CD4-positive, alpha-beta T cell treated with Interleukin-4 for 4 hours (primary cell): ENCODE results near the gene SYT6.

Source experiments
- DNase-seq: peaks from one replicate; pipeline ENCODE4 v3.0.0-alpha.2; 2020

The SYT6 gene

DNA sequence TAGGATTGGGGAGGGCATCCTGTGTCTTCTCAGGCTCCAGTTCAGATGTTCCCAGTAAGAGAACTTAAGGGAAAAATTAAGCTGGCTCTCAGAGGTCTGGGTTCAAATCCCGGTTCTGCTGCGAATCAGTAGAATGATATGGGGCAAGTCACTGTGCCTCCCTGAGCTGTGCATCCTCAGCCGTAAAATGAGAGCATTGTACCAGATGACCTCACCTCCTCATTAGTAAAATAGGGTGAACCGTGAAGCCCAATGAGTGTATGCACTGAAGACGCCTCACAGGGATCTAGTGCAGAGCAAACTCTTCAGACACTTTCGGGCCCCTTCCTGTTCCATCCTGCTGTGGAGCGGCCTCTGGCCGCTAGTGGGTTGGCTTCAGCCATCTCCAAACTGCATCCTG is 36.0 kb downstream of the SYT6 start:
- no peak for DNase-seq

DNA sequence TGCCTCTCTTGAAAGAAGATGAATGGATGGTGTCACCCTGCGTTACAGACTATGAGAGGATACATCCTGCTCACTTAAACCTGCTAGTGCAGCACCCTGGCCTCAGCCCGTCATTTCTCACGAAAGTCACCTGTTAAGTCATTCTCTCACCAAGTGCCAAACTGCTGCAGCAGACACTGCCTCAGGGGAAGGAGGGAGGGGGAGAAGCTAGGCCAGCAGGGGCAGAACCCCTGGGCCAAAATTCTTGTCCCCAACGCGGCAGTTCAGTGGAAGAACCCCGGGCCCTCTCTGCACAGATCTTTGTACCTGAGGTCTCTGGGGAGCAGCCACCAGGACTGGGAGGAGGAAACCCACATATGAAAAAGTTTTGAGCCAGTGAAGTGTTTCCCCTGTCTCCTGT is 37.6 kb downstream of the SYT6 start:
- DNase-seq, result no peak

DNA sequence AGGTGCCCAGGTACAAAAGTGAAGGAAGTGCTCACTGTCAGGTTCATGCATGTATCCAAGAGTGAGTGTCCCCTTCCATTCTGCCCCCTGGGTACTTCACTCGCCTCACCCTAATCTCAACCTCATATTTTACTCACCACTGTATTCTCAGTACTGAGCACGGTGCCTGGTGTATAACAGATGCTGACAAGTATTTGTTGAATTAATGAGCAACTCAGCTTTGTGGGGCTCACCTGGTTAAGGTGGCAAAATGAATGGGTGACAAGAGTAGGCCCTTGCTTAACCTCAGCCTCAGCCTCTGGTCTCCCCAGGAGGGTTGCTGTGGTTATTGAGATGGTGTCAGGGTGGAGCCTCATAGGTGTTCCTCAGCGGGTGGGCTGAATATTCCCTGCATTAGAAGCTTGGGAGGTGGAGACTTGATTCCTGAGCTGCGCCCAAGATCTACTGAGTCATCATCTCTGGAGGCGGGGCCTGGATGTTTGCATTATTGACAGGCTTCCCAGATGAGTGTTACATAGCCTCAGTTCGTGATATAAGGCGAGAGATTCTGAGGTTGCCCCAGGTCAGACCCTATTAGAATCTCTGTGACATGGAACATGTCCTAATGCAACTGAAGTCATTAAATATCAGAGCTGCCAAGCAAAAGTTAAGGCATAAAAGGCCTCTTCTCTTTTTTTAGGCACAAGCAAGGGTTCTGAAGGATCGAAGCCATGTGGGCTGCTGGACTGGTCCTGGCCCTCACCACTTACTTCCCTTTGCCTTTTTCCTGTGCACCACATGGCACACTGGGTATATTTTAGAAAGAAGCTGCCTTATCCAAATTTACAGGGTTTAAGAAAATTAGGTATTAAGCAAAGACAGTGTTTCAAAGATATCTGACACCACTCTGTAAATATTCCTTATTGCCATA is 39.2 kb downstream of the SYT6 start:
- DNase-seq, result no peak

DNA sequence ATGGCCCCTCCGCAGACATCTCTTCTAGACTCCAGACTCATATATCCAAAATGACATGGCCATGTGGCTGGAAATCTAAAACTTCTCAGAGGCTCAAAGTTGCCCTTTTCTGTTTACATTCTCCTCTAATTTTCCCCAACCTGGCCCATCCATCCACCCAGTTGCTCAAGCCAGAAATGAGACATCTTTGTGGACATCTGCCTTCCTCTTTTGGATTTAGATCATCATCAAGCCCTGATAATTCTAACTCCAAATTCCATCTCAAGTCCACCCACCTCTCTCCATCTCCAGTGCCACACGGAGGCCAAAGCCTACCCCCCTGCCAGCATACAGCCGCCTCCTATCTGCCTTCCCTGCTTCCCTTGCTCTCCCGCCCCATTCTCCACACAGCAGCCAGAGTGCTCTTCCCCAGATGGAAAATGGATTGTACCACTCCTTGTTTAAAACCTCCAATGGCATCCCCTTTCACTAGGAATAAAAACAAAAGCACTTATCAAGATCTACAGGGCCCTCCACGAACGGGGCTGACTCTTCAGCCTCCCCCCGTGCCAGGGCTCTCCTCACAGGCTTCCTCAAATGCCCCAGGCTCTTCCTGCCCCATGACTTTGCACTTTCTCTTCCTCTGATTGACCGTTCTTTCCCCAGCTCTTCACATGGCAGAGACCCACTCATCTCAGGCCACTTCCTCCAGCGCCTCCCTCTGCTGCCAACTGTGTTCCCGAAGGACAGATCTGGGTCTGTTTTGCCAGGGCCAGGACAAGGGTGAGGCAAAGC is 40.1 kb downstream of the SYT6 start:
- DNase-seq, result no peak

DNA sequence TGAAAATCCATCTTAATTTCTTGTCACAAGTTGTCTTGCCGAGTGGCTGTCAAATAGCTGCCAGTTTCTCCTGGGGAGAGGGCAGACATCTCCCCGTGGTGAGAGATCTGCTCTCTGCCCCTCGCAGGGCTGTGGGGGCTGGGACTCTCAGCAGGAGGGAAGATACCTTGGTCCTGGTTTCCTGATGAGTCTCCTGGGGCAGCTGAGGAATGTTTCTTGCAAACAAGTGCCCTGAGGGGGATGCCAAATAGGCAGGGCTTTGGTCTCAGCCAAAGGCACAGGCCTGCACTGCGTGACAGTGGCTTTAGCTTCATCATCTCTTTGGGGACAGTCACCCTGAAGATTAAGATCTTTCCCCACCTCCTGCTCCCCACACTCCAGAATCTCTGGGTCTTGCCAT is 40.9 kb downstream of the SYT6 start:
- no peak for DNase-seq

DNA sequence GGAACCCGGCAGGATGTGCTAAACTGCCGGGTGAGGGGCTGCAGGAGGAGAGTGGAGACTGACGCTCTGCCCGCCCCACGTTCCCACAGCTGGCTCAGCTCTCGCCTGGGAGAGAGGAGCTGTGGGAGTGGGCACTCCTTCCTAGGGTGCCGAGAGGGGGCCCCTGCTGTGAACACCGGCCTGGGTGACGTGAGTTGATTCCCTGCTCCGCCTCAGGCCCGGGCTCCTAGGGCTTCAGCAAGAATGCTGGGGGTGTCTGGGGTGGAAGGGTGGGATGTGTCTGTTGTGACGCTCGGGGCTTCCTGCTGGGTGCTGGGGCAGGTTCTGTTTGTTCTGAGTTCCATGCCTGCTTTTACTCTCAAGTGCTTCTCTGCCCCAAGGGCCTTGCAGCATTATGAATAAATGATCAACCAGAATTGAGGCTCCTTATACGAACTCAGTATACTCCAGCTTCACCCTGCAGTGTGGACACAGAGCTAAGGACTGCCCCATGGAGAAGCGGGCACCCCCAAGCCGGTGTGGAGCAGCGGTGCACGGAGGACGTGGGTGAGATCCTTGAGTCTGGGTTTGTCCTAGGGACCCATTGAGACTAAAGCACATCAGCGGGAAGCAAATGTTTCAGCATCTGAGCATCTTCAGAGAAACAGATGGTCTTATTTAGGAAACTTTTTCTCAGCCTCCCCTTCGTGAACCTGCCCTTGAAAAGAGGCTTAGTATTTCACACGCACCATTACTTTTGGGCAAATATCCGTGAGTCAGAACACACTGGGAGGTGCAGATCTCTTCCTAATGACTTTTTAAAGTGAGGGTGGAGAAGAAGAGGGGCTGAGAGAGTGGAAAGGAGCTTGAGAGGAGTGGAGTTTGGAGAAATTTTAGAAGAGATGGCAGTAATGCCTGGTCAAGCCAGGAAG is 41.7 kb downstream of the SYT6 start:
- no peak for DNase-seq

DNA sequence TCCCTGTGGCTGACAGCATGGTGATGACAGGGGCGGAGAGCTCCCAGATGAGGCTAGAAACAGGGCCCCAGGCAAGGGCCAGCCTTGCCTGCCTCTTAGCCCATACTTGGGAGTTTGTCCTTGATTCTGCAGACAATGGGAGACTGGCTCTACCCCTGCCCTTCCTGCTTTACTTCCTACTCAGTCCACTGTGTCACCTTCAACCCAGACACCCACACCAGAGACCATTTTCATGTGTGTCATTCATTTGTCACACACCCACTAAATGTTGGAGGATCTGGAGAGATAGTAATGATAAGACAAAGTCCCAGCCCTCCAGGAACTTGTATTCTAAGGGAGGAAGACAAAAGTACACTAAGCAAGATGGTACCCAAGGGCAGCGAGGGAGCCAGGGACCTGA is 43.7 kb downstream of the SYT6 start:
- no peak for DNase-seq

DNA sequence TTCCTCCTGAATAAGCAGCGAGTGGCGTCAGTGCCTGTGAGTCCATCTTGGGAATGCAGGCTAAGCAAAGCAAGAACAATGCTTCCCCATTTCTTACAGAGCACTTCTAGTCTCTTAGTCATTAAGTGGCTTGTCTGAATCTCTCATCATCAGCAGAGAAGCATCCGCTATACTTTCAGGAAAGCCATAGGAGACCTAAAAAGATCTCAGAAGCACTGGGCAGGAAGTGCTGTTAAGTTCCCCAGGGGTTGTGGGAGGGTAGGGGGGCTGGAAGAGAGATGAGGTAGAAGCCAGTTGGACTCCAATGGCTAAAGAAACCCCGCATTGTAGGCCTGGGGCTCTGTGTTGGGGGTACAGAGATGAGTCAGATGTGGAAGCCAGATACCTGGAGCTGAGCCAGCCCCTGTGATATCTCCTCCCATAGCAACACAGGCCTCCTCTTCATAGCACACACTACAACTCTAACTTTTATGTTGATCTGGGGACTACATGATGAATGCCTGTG is 44.9 kb downstream of the SYT6 start:
- DNase-seq, result no peak

DNA sequence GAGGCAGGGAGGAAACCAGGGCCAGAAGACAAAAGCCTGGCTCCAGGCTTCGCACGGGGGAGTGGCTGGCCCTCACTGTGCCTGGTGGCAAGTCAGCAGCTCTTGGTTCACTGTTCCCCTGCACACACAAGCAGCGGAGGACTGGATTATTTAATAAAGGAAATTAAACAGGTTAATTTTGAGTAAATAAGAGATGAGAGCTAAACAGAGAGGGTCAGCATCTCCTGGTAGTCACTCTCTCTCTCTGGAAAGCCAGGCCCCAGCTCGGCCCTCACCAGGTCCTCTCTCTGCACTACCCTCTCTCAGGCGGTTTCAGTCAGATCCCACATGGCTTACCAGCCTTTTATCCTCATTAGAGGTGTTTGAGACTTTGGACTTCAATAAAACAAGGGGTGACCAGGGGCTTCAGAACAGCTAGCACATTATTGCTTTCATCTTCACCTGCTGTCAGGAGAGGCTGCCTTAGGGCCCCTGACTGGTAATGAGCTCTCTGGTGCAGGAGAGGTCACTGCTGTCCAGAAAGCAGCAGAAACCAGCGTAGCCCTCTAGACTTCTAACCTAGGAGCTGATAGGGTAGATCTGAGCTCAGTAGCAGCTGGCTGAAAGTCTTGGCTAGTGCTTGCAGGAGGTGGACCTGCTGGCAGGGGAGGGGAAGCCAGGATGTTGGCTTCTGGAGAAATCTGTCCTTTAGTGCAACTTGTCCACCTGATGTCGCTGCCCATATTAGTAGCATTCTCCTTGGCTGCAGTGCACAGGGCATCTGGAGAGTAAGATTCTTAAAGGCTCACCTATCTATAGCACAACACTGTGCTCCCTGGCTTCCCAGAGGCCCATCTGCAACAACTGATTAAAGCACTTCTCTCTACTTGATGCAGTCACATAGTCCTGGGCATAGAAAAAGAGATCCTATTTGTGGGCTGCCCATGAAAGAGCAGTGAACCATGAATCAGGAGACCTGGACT is 45.9 kb downstream of the SYT6 start:
- no peak for DNase-seq

DNA sequence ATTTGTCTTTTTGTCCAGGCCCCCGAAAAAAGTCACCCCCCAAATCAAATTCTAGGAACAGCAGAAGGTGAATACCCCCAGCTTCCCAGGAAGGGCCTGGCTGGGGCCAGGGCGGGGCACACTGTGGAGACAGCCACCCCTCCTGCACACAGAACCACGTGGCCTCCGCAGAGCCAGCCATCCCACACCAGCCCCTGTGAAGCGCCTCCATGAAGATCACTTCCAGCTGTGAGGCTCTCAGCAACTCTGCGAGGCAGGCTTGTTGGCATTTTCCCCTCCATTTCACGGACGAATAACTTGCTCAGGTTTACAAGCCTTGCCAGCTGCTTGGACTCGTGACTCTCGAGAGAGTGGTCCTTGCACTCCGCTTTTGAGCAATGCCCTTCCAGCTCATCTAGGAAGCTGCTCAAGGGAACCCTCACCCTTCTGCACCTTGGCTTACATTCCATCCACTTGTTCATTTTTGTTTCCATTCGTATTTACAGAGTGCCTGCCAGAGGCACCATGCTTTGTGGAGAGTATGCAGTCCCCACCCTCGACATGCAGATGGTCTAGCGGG is 48.2 kb downstream of the SYT6 start:
- DNase-seq, result no peak

DNA sequence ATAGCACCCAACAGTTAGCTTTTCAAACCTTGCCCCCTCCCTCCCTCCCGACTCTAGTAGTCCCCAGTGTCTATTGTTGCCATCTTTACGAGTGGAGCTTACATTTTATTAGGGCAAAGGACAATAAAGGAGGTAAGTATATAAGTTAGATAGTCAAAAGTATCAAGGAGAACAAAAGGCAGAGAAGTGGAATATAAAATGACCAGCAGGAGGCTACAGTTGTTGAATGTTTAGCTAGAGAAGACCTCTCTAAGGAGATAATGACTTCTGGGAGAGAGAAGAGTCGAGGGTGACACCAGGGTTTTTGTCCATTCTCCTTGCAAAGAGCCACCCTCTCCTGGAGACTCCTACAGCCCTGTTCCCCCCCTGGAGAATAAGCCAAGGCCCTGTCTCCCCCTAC is 48.7 kb downstream of the SYT6 start:
- DNase-seq, result no peak

DNA sequence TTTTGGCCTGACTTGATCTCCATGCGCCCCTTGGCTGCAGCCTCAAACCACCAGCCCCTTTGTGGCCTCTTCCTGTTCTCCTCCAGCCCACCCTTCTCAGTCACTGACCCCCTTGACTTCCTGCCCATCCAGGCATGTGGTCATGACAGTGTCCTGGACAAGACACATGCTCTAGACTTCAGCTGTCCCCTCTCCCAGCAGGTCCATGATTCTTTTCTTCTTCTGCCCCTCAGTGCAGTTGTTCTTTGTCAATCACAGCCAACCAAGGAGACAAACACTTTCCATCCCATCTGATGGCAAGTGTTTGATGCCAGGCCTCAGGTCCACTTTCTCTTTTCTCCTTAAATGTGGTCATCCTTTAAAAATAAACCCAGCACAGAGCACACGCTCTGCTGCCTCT is 49.7 kb downstream of the SYT6 start:
- DNase-seq, result no peak

DNA sequence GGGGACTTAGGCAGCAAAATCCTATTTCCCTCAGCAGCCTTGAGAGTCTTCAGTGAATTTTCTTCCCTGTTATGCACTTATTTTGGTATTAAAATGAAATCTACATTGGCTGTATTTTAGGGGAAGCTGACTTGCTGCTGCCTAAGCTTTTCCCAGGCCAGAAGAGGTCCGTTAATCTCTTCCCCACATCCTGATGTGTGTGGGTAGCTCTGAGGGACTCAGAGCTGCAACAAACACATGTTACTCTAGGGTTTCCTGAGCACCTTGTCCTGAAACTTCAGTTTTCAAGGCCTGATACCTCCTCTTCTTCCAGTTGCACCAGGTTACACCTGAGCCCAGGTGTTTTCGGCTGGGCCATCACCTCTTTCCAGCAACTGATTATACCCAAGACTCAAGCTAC is 51.5 kb downstream of the SYT6 start:
- DNase-seq, result no peak

DNA sequence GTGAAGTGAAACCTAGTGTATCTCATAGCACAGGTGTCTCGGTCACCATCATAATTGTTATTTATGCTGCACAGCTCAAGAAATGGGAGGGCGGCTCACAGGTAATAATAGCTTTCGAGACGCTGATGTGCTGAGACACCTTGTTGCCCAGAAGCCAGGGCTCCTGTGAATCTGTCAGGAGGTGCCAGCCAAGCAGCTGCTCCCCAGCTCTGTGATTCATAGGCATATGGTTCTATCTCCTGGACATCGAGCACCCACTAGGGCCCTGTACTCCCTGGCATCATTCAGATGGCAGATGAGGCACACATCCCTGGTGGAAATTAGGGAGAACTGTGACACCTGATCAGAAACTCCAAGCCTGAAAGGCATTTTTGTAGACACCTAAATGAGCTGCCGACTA is 53.5 kb downstream of the SYT6 start:
- DNase-seq, result no peak

DNA sequence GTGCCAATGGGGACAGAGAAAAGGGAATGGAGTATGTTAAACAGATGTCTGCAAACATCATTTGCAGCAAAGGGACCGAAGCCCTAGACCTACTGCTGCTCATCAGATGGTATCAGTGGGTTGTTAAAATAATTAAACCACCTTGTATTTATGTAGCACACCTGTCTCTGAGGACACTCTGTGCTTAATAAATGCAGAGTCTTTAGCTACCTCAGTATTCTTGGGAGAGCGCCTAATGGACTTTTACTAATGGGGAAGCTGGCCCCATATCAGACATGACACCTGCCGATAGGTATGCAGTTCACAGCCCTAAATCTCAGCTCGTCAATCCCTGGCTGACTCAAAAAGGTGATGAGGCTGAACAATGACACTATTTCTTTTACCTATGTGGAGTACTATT is 54.4 kb downstream of the SYT6 start:
- no peak for DNase-seq

DNA sequence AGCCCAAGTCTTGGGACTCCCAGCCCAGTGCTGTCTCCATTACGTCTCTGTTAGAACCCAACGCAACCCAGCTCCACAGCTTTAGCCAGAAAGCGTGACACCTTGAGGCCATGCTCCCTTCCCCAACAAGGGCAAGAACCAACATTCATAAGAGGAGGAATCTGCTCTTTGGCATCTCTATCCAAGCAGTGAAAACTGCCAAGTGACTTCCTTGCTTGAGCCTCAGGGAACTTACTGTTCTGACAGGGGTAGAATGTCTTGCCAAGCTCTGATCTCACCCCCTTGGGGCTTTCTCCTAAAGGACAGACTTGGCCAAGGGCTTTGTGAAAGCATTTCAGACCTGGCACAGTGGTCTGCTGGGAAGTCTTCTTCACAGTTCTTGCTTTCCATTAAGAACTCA is 56.6 kb downstream of the SYT6 start:
- DNase-seq, result no peak

DNA sequence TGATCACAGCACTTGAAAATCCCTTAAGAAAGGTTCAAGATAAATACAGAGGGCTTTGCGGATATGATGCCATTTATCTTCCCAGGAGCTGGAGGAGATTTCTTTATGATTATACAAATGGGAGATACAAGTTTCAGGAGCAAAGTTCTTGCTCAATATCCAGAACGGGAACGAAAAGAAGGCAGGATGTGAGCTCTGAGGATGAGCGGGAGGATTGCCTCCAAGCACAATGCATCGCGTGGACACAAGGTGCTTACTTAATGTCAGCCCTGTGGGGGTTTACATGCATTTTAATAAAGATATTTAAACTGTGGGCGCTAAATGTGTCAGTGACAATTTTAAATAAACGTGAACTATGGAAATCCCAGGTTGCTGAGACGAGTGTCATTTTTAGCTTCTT is 59.0 kb downstream of the SYT6 start:
- DNase-seq, result no peak

DNA sequence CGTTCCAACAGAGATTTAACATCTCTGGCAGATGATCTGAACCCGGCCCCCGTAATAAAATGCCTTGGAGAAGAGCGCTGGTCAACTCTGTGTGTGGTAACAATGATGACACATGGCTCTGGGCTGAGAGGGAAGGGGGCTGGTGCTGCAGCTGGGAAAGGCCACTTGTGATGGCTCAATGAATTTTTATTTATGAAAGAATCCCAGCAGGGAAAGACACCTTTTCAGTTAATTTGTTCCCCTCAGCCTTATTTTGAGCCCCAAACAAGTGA is 59.4 kb downstream of the SYT6 start:
- no peak for DNase-seq

DNA sequence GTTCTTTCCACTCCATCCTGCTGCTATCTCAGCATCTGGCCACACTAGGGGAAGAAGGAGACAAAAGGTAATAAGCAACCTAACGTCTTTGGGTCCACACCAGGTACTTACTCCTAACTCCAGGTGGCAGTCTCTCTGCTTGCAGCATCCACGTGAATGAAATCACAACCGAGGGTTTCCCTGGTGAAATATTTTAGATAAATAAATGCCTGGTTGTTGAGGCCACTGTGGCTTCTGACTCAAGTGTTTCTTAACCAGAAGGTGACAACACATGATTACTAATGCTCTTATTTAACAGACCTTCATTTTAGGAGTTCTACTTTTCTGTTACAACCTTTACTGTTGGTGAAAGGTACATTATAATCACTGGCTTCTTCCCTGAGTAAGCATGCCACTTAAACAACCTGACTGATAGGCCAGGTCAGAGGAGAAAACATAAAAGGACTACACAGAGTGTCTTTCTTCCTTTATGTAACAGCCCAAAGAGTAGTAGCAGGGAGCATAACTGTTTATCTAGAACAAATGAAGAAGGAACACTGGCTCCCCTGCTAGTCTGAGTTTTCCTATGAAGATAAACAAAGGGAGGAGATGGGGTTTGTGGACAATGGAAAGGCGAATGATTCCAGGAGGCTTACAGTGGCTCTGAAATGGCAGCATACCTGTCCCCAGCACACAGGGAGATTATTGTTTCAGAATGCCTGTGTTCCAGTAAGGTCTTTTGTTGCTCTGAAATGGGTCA is 59.9 kb downstream of the SYT6 start:
- no peak for DNase-seq

DNA sequence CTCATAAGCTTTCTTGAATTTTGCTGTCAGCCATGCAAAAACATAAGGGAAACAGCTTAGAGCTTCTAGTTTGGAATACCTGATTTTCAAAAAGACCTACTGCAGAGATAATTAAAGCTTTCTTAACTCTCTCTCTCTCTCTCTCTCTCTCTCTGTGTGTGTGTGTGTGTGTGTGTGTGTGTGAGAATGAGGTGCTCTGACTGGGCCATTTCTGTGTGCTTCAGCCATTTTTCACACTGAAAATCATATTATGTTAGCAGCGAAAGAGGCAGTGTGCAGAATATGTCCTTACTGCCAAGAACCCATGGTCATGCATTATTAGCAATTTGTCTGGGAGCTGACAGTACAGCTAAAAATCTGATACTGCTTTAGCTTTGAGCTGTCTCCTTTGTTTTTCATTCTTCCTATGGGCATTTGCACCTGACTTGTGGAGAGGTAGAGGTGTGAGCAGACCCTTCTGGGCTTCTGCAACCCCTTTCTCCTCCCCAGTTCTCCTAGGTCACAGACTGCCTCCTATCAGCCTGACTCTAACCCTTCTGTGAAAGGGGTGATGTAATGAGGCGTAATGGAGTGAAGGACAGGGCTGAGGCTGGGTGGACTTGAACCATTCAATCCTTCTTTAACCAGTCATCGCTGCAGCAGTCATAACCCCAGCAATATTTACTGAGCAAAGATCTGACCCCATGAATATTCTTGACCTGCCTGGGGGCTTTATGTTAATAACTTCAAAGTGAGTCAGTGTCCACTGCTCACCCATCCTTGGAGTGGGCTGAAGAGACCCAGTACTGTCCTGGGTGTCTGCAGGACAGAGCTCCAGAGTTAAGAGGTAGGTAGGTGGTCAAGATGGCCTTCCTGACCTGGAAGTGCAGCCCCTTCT is 61.2 kb downstream of the SYT6 start:
- no peak for DNase-seq
